HL-60 (cell line): ENCODE results near the gene MAPT.

Source experiments
- CTCF ChIP-seq: IDR thresholded peaks from one replicate; pipeline ENCODE4 v1.5.1; 2011; ENCODE audit warnings: low read length, control low read depth, inconsistent platforms; ENCODE audit not compliant: insufficient read depth
- POLR2AphosphoS5 ChIP-seq: IDR thresholded peaks from 2 replicates; pipeline ENCODE4 v1.6.1; 2012; ENCODE audit warnings: low read depth
- SPI1 ChIP-seq: IDR thresholded peaks from 2 replicates; pipeline ENCODE4 v1.6.1; 2012; ENCODE audit warnings: low read depth, mild to moderate bottlenecking, borderline replicate concordance
- TF ChIP-seq, protein P1 (sequence below): IDR thresholded peaks from 2 replicates; pipeline ENCODE4 v1.6.1; 2012; ENCODE audit warnings: low read depth; ENCODE audit not compliant: insufficient replicate concordance

- no peak for TF ChIP-seq CTCF
- no peak for TF ChIP-seq POLR2AphosphoS5
- TF ChIP-seq, protein P1, sequence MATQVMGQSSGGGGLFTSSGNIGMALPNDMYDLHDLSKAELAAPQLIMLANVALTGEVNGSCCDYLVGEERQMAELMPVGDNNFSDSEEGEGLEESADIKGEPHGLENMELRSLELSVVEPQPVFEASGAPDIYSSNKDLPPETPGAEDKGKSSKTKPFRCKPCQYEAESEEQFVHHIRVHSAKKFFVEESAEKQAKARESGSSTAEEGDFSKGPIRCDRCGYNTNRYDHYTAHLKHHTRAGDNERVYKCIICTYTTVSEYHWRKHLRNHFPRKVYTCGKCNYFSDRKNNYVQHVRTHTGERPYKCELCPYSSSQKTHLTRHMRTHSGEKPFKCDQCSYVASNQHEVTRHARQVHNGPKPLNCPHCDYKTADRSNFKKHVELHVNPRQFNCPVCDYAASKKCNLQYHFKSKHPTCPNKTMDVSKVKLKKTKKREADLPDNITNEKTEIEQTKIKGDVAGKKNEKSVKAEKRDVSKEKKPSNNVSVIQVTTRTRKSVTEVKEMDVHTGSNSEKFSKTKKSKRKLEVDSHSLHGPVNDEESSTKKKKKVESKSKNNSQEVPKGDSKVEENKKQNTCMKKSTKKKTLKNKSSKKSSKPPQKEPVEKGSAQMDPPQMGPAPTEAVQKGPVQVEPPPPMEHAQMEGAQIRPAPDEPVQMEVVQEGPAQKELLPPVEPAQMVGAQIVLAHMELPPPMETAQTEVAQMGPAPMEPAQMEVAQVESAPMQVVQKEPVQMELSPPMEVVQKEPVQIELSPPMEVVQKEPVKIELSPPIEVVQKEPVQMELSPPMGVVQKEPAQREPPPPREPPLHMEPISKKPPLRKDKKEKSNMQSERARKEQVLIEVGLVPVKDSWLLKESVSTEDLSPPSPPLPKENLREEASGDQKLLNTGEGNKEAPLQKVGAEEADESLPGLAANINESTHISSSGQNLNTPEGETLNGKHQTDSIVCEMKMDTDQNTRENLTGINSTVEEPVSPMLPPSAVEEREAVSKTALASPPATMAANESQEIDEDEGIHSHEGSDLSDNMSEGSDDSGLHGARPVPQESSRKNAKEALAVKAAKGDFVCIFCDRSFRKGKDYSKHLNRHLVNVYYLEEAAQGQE = no peak
- TF ChIP-seq SPI1 = no peak
Observed at GRCh38 chr17:46036491-46036890, 142.1 kb downstream of the MAPT start.
